ENCODE data around the gene PLK3.
"Not testable (repeated sequence)": the region's sequence is repeated elsewhere in the genome, so short reads cannot be mapped to it uniquely, and the experiment has no call there.

PLK3 gene

DNA sequence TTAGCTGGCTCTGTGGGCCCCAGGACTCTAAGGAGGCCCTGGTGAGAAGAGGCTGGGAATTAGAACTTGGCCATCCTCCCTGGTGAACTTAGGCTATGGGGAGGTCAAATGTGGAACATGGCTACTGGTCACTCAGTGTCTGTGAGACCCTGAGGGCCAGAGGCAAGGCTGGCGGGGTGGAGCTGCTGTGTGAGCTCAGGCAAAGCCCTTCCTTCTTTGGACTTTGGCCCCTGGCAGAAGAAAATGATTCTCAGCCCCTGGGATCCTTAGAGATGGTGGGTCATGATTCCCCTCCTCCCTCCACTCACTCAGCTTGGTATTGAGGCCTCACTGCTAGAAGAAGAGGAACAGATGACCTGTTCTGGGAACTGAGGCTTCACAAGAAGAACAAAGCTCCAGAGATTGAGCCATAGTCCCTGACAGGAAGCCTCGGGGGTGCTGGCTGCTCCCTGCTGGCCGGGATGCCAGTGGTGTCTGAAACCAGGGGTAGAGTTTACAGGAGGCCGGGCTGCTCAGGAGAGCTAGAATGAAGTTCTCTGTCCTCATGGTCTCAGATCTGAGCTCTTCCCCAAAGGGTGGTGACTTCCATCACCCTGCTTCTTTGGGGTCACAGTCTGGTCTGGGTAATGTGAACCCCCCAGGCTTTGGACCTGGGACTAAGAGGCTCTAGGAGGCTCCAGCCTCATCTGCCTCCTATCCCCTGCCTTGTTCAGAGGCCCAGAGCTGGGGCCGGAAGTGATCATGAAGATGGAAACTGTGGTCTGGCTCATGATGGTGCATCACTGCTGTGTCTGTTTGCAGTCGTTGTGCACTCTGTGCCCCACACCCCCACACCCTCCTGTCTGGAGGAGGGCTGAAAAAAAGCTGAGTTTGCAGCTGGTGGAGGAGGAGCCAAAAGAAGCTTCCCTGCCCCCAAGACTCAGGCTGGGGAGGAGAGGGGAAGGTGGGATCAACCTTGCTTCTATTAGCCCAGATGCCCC, 9.1 kb downstream of the PLK3 start:
- DNase-seq (ENCODE audit: low spot score): no peak

GRCh38 chr1:44810101-44810761, 10.1 kb downstream of the PLK3 start:
- peak; percentile 50 for DNase-seq (ENCODE audit: low spot score)

GRCh38 chr1:44810762-44811105, 10.6 kb downstream of the PLK3 start:
- DNase-seq (ENCODE audit: low spot score): not testable (repeated sequence)

- no peak for DNase-seq (ENCODE audit: low spot score)
Measured at GRCh38 chr1:44811234-44811633, 11.1 kb downstream of the PLK3 start.

DNA sequence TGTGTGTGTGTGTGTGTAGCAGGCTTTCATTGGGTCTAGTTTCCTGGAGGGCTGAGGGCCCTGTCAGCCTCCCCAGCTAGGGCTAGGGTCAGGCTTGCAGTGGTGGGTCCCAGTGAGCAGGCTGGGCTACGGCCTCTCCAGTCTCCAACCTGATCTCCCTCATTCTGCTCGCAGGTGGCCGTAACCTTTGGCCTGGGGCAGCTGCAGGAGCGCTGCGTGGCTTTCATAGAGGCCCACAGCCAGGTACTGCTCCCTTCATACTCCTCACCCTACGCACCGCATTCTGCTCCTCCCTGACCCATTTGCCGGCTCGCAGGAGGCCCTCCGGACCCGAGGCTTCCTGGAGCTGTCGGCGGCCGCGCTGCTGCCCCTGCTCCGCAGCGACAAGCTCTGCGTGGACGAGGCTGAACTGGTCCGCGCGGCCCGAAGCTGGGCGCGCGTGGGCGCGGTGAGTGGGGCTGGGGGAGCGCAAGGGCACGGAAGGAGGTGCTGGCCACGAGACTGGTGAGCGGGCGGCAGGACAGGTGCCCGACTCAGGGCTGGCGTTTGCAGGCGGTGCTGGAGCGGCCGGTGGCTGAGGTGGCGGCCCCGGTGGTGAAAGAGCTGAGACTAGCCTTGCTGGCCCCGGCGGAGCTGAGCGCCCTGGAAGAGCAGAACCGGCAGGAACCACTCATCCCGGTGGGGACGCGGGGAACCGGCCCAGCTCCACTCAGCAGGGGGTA, 12.8 kb downstream of the PLK3 start:
- no peak for DNase-seq (ENCODE audit: low spot score)

DNA sequence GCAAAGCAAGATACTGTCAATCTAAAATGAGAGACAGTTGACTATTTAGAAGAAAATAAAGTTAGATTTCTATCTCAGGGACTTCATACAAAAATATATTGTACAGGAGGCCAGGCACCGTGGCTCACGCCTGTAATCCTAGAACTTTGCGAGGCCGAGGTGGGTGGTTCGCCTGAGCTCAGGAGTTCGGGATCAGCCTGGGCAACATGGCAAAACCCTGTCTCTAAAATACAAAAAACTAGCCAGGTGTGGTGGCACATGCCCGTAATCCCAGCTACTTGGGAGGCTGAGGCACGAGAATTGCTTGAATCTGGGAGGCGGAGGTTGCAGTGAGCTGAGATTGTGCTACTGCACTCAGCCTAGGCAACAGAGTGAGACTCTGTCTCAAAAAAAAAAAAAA, 15.7 kb downstream of the PLK3 start:
- DNase-seq (ENCODE audit: low spot score): not testable (repeated sequence)

DNA sequence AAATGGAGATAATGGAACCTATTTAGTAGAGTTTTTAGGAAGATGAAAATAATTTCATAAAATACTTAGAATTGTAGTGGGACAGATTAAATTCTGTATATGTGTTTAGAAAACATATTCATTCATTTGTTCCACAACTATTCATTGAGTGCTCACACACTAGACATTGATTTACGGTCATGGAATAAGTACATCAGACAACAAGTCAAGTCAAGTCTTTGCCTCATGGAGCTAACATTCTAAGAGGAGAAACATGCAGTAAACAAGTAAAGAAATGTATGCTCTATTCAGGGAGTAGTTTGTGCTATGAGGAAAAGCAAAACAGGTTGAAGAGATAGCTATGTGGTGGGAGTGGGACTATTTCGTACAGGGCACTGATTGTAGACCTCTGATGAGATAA, 17.1 kb downstream of the PLK3 start:
- DNase-seq (ENCODE audit: low spot score): no peak

GRCh38 chr1:44817771-44818495, 17.8 kb downstream of the PLK3 start:
- no peak for DNase-seq (ENCODE audit: low spot score)

DNA sequence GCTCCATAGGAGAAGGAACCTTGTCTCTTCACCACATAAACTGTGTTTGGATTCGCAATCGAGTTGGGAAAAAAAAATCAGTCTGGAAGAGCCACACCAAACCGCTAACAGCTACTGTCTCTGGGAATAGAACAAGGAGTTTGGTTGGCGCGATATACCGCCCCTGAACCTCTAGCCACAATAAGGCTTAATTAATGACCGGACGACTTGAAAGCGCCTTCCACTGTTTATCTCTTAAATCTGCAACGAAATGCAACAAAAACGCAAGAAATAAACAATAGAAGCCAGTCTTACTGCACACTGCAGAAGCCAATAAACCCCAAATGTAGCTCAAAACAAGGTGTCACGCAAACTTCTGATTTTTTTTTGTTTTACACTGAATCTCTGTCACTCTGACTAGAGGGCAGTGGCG, 19.0 kb downstream of the PLK3 start:
- DNase-seq (ENCODE audit: low spot score): no peak

- peak; percentile 83 for DNase-seq (ENCODE audit: low spot score)
Measured at GRCh38 chr1:44819608-44820327, 19.6 kb downstream of the PLK3 start.

- DNase-seq (ENCODE audit: low spot score): no peak
Measured at GRCh38 chr1:44820328-44821239, 20.4 kb downstream of the PLK3 start.

DNA sequence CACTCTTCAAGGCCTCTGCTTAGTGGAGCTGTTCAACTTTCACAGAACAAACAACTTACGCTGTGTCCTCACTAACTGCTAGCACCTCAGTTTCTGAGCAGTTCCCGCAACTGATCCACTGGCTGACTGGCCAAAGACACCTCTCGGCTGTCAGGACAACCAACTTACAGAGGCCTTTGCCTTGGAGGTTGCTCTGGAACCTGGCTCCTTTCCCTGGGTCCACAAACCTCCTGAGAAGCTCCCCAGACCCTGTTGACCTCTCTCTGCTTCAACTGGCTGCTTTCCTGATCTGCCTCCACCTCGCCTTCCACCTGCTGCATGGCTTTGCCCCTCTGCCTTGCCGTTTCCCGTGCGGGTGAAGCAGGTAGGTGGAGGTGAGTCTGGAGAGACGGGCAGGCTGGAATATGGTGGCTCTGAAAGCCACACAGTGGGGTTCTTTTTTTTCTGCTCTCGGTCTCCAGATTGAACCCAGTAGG, 21.1 kb downstream of the PLK3 start:
- DNase-seq (ENCODE audit: low spot score): no peak

DNA sequence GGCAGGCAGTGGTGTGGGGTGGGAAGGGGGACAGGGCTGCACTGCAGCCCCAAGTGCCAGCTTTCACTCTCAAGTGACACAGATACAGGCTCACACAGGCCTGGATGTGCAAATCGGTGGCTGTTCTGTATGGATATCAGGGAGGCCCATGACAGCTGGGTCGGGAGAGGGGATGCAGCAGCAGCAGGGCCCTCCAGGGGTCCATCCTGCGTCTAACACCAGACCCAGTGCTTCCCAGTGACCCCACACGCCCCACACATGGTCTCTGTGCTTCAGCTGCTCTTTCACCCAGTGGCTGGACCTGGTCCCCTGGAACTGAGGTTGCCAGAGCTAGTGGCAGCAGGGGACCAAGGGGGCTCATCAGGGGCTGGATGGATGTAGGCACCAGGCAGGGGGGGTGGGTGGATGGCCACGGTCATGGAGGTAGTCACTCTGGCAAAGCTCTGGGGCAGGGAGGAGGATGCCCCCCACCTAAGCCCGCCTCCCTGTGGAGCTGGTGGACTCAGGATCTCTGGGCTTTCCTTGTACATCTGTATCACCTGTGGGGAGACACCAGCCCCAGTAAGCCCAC, 22.0 kb downstream of the PLK3 start:
- no peak for DNase-seq (ENCODE audit: low spot score)

GRCh38 chr1:44822981-44823451, 22.8 kb downstream of the PLK3 start:
- no peak for DNase-seq (ENCODE audit: low spot score)

DNA sequence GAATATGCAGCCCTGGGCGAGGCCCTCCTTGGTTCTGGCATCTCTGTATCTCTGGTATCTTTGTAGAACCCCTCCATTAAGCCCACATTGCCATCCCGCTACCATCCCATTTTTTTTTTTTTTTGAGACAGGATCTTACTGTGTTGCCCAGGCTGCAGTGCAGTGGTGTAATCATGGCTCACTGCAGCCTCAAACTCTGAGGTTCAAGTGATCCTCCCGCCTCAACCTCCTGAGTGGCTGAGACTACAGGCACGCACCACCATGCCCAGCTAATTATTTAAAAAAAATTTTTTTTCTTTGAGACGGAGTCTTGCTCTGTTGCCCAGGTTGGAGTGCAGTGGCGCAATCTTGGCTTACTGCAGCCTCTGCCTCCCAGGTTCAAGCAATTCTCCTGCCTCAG, 24.2 kb downstream of the PLK3 start:
- not testable (repeated sequence) for DNase-seq (ENCODE audit: low spot score)

GRCh38 chr1:44826375-44827196, 26.4 kb downstream of the PLK3 start:
- no peak for DNase-seq (ENCODE audit: low spot score)

DNA sequence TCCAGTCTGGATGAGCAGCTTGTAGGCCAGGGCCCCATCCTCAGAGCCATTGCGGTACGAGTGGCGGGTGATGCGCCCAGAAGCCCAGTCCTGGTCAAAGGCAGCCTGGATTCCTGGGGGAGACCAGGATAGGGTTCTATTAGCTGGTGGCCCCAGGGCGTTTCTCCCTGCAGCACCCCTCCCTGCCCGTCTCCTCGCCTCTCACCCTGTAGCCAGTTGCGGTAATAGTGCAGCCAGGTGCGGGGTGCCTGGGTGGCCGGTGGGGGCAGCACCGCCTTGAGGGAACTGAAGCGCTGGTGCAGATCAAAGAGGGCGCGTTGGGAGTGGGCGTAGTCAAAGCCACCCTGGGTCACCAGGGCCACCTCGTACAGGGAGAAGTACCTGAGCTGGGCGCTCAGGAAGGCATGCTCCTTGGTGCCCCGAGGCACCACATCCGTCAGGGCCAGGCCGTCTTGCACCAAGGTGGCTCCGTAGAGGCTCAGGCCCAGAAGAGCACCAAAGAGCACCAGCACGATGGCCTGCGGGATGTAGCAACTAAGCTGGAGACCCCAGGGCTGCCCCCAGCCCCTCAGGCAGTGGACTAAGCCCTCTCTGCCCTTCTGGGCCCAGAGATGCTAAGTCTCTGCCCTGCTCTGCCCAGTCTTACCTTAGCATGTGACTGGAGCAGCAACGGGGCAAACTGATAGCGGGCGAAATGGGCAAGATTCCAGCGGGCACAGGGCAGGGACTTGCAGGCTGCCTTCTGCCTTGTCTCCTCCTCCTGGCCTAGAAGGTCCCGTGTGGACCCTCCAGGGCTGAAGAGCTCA, 27.2 kb downstream of the PLK3 start:
- no peak for DNase-seq (ENCODE audit: low spot score)
